ENCODE data around the gene PDLIM5.

The PDLIM5 gene

GRCh38 chr4:94406668-94407437, 44.9 kb upstream of the PDLIM5 start:
- H3K9me2 ChIP-seq (replicated peaks; ENCODE audit: low read depth, low read length), result no peaks in the 10 kb centered on the region
- TF ChIP-seq CTCF (conservative IDR thresholded peaks at IDR 0.05; ENCODE audit: low read length), result peak; percentile 96
- no peak for TF ChIP-seq EZH2phosphoT487 (IDR thresholded peaks at IDR 0.05; ENCODE audit: borderline replicate concordance)
- H3K9me3 ChIP-seq (ENCODE audit: insufficient read depth, low read depth, low read length), result no peaks in the 10 kb centered on the region
- H3K36me3 ChIP-seq (ENCODE audit: insufficient read depth, low read length), result no peaks in the 10 kb centered on the region
- H3K79me2 ChIP-seq (ENCODE audit: insufficient read depth, low read length), result no peaks in the 10 kb centered on the region
- H3K4me2 ChIP-seq (ENCODE audit: low read depth, low read length, poor library complexity, severe bottlenecking), result no peak overlapping the region
- no peaks in the 10 kb centered on the region for H3K27me3 ChIP-seq (ENCODE audit: insufficient read depth, low read length, poor library complexity, severe bottlenecking)
- peak overlapping the region; percentile 49; the same call in 1 of the 2 replicates for H2AFZ ChIP-seq (ENCODE audit: low read length)
- H3F3A ChIP-seq (ENCODE audit: low read depth), result no peaks in the 10 kb centered on the region
- no peaks in the 10 kb centered on the region for H3K4me1 ChIP-seq (ENCODE audit: insufficient read depth, low read length, poor library complexity, severe bottlenecking)
- H4K20me1 ChIP-seq (ENCODE audit: insufficient read depth, low read length, poor library complexity, severe bottlenecking), result no peaks in the 10 kb centered on the region
- no peak overlapping the region for H3K9ac ChIP-seq (ENCODE audit: low read depth, low read length, poor library complexity, severe bottlenecking)
- no peak overlapping the region for H3K4me3 ChIP-seq (ENCODE audit: low read length, poor library complexity, severe bottlenecking)

- H3K9me3 ChIP-seq (ENCODE audit: insufficient read depth, low read depth, low read length), result no peaks in the 10 kb centered on the region
- TF ChIP-seq EZH2phosphoT487 (IDR thresholded peaks at IDR 0.05; ENCODE audit: borderline replicate concordance), result no peak
- no peak for TF ChIP-seq CTCF (conservative IDR thresholded peaks at IDR 0.05; ENCODE audit: low read length)
- no peaks in the 10 kb centered on the region for H3K79me2 ChIP-seq (ENCODE audit: insufficient read depth, low read length)
- no peaks in the 10 kb centered on the region for H3K27me3 ChIP-seq (ENCODE audit: insufficient read depth, low read length, poor library complexity, severe bottlenecking)
- no peaks in the 10 kb centered on the region for H3K4me1 ChIP-seq (ENCODE audit: insufficient read depth, low read length, poor library complexity, severe bottlenecking)
- H2AFZ ChIP-seq (ENCODE audit: low read length), result no peak overlapping the region
- no peaks in the 10 kb centered on the region for H3F3A ChIP-seq (ENCODE audit: low read depth)
- no peaks in the 10 kb centered on the region for H4K20me1 ChIP-seq (ENCODE audit: insufficient read depth, low read length, poor library complexity, severe bottlenecking)
- H3K4me2 ChIP-seq (ENCODE audit: low read depth, low read length, poor library complexity, severe bottlenecking), result no peak overlapping the region
- H3K36me3 ChIP-seq (ENCODE audit: insufficient read depth, low read length), result no peaks in the 10 kb centered on the region
- H3K4me3 ChIP-seq (ENCODE audit: low read length, poor library complexity, severe bottlenecking), result no peak overlapping the region
- H3K9ac ChIP-seq (ENCODE audit: low read depth, low read length, poor library complexity, severe bottlenecking), result no peak overlapping the region
- no peaks in the 10 kb centered on the region for H3K9me2 ChIP-seq (replicated peaks; ENCODE audit: low read depth, low read length)
These were observed 43.9 kb upstream of the PDLIM5 start for GRCh38 chr4:94407846-94408245.

- H3K36me3 ChIP-seq (ENCODE audit: insufficient read depth, low read length), result no peaks in the 10 kb centered on the region
These were observed 43.0 kb upstream of the PDLIM5 start for GRCh38 chr4:94408549-94409374.

More at GRCh38 chr4:94408549-94409374, 43.0 kb upstream of the PDLIM5 start:
- Histone ChIP-seq H3K4me1 (ENCODE audit: insufficient read depth, low read length, poor library complexity, severe bottlenecking) (no peaks in the 10 kb centered on the region), H2AFZ (ENCODE audit: low read length) (peak overlapping the region; percentile 32), H4K20me1 (ENCODE audit: insufficient read depth, low read length, poor library complexity, severe bottlenecking) (no peaks in the 10 kb centered on the region), H3K4me2 (ENCODE audit: low read depth, low read length, poor library complexity, severe bottlenecking) (no peak overlapping the region), H3K27me3 (ENCODE audit: insufficient read depth, low read length, poor library complexity, severe bottlenecking) (no peaks in the 10 kb centered on the region), H3K9me3 (ENCODE audit: insufficient read depth, low read depth, low read length) (no peaks in the 10 kb centered on the region), H3K4me3 (ENCODE audit: low read length, poor library complexity, severe bottlenecking) (no peak overlapping the region), H3K9ac (ENCODE audit: low read depth, low read length, poor library complexity, severe bottlenecking) (no peak overlapping the region), H3F3A (ENCODE audit: low read depth) (no peaks in the 10 kb centered on the region), H3K9me2 (replicated peaks; ENCODE audit: low read depth, low read length) (no peaks in the 10 kb centered on the region), H3K79me2 (ENCODE audit: insufficient read depth, low read length) (no peaks in the 10 kb centered on the region)
- TF ChIP-seq EZH2phosphoT487 (IDR thresholded peaks at IDR 0.05; ENCODE audit: borderline replicate concordance), result no peak
- TF ChIP-seq CTCF (conservative IDR thresholded peaks at IDR 0.05; ENCODE audit: low read length), result no peak
